ENCODE results near the gene PKDCC. TPM values are rescaled to one million over a fixed set of nuclear protein-coding genes. Genes with fewer than 3 reads are reported as not detected.

Gene PKDCC
- total and polyA plus RNA-seq, 2 of the 13 experiments (the other 11 are each of a cell fraction or from before 2014, with no cell fraction given): 52.6 to 58.8 TPM

GRCh38 chr2:42048299-42049220 is 739 bp downstream of the PKDCC start (continued):
- TF ChIP-seq HNF1B (CRISPR knock-in tag; IDR thresholded peaks at IDR 0.05) (no peak), RNF2 (conservative IDR thresholded peaks at IDR 0.05; ENCODE audit: low read depth) (0 out of 2 replicates have a peak, but pooled peaks have one; percentile 59), RXRB (CRISPR knock-in tag; IDR thresholded peaks at IDR 0.05; ENCODE audit: borderline replicate concordance) (no peak), ZNF260 (CRISPR knock-in tag; IDR thresholded peaks at IDR 0.05; ENCODE audit: borderline replicate concordance, low read depth) (no peak), HNRNPLL (IDR thresholded peaks at IDR 0.05; ENCODE audit: low read depth, low read length, poor library complexity, severe bottlenecking) (peak; percentile 45), ZNF256 (CRISPR knock-in tag; conservative IDR thresholded peaks at IDR 0.05) (no peak), SNRNP70 (IDR thresholded peaks at IDR 0.05; ENCODE audit: low read depth, low read length) (no peak), MAFK (conservative IDR thresholded peaks at IDR 0.05 in 1 of 2, IDR thresholded peaks at IDR 0.05 in 1 of 2; ENCODE audit: low read length in 2 of 2) (no peak), FLYWCH1 (CRISPR knock-in tag; IDR thresholded peaks at IDR 0.05) (no peak), FOXA1 (IDR thresholded peaks at IDR 0.05) (no peak), FOXA1 (CRISPR knock-in tag; IDR thresholded peaks at IDR 0.05) (no peak), ZNF3 (CRISPR knock-in tag; IDR thresholded peaks at IDR 0.05) (no peak), IKZF4 (CRISPR knock-in tag; IDR thresholded peaks at IDR 0.05; ENCODE audit: borderline replicate concordance, low read depth, not compliant biosample characterization) (no peak), PHF21A (CRISPR knock-in tag; IDR thresholded peaks at IDR 0.05) (no peak), ETS1 (CRISPR knock-in tag; IDR thresholded peaks at IDR 0.05) (no peak), ZBTB42 (CRISPR knock-in tag; IDR thresholded peaks at IDR 0.05) (no peak), GPN1 (CRISPR knock-in tag; IDR thresholded peaks at IDR 0.05; ENCODE audit: borderline replicate concordance) (no peak), ZBTB38 (CRISPR knock-in tag; IDR thresholded peaks at IDR 0.05) (peak; percentile 13; the same call in 1 of the 2 replicates), SNAPC2 (CRISPR knock-in tag; IDR thresholded peaks at IDR 0.05) (no peak), ZHX1 (CRISPR knock-in tag; IDR thresholded peaks at IDR 0.05; ENCODE audit: low read depth) (no peak), REPIN1 (CRISPR knock-in tag; IDR thresholded peaks at IDR 0.05; ENCODE audit: borderline replicate concordance, low read depth) (no peak), ZFX (CRISPR knock-in tag; IDR thresholded peaks at IDR 0.05; ENCODE audit: low read depth) (peak; percentile 84), MAX (IDR thresholded peaks at IDR 0.05) (peak; percentile 80), HDAC1 (CRISPR knock-in tag; IDR thresholded peaks at IDR 0.05) (peak; percentile 72), FOXK1 (CRISPR knock-in tag; IDR thresholded peaks at IDR 0.05; ENCODE audit: borderline replicate concordance, low read depth) (no peak)

All from HepG2 (cell line).